ENCODE results near the gene BAIAP2L1.

Gene BAIAP2L1

DNA sequence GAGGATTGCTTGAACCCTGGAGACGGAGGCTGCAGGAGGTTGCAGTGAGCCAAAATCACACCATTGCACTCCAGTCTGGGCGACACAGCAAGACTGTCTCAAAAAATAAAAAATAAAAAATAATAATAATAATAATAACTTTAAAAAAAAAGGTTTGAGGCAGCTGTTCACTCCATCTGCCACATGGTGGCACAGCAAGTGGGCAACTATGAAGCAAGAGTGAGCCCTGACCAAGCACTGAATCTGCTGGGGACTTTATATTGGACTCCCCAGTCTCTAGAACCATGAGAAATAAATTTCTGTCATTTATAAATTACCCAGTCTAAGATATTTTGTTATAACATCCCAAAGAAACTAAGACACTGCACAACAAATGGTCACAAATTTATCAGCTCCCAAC is 134.1 kb downstream of the BAIAP2L1 start:
- TF ChIP-seq CREB1 (IDR thresholded peaks at IDR 0.05; ENCODE audit: low read depth) (no peak), RAD21 (IDR thresholded peaks at IDR 0.05; ENCODE audit: low read depth) (peak; percentile 26; the same call in 1 of the 2 replicates), CEBPB (IDR thresholded peaks at IDR 0.05) (0 out of 2 replicates have a peak, but pooled peaks have one; percentile 27)

DNA sequence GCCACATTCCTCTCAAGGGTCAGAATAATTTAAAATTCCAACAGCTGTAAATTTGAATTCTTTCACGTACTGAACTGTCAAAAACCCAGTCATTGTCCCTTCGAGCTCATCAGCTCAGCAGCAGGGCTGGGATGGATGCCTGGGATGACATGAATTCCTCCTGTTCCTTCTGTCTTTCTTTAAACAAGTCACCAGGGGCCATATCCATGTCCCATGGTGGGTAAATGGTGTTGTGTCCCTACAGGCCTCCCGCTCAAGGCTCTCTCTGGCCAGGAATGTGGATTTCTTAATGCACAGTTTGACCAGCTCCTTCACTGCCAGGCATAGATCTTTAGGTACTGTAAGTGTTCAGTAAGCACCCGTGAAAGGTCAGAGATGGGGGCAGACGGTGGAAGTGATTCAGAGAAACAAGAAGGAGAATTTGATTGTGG is 135.0 kb downstream of the BAIAP2L1 start:
- no peak for TF ChIP-seq CEBPB (IDR thresholded peaks at IDR 0.05)
- TF ChIP-seq TEAD4 (IDR thresholded peaks at IDR 0.05), result peak; percentile 9; the same call in 1 of the 2 replicates

DNA sequence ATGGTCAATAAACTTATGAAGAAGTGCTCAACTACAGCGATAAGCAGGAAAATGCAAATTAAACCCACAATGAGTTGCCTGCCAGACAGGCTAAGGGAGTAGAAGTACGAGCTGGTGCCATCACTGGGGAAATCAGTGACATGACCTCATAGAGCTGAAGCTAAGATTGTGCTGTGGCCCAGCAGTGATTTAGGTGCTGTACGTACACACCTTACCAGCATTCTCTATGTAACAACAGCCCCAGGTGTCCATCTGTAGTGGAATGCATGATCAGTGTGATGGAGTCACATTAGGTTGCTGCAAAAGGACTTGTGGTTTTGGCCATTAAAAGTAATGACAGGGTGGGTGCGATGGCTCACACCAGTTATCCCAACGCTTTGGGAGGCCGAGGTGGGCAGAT is 143.2 kb downstream of the BAIAP2L1 start:
- TF ChIP-seq, protein P1, sequence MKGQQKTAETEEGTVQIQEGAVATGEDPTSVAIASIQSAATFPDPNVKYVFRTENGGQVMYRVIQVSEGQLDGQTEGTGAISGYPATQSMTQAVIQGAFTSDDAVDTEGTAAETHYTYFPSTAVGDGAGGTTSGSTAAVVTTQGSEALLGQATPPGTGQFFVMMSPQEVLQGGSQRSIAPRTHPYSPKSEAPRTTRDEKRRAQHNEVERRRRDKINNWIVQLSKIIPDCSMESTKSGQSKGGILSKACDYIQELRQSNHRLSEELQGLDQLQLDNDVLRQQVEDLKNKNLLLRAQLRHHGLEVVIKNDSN (IDR thresholded peaks at IDR 0.05), result no peak
- TF ChIP-seq CREB1 (IDR thresholded peaks at IDR 0.05; ENCODE audit: low read depth) (no peak), ZBTB7A (IDR thresholded peaks at IDR 0.05; ENCODE audit: low read depth) (no peak), CEBPB (IDR thresholded peaks at IDR 0.05) (no peak), TCF12 (IDR thresholded peaks at IDR 0.05; ENCODE audit: low read depth) (no peak), TEAD4 (IDR thresholded peaks at IDR 0.05) (no peak), FOXM1 (IDR thresholded peaks at IDR 0.05; ENCODE audit: borderline replicate concordance, low read depth) (no peak), EP300 (IDR thresholded peaks at IDR 0.05; ENCODE audit: borderline replicate concordance) (no peak), TAF1 (IDR thresholded peaks at IDR 0.05; ENCODE audit: low read depth) (no peak), REST (IDR thresholded peaks at IDR 0.05; ENCODE audit: low read depth) (no peak), YY1 (IDR thresholded peaks at IDR 0.05; ENCODE audit: low read depth) (no peak), EGR1 (IDR thresholded peaks at IDR 0.05) (no peak), RAD21 (IDR thresholded peaks at IDR 0.05; ENCODE audit: low read depth) (no peak), NFIC (IDR thresholded peaks at IDR 0.05) (no peak)
- TF ChIP-seq, protein P2, sequence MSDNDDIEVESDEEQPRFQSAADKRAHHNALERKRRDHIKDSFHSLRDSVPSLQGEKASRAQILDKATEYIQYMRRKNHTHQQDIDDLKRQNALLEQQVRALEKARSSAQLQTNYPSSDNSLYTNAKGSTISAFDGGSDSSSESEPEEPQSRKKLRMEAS (IDR thresholded peaks at IDR 0.05), result no peak

GRCh38 chr7:98256431-98256830 is 144.5 kb downstream of the BAIAP2L1 start:
- TF ChIP-seq FOXM1 (IDR thresholded peaks at IDR 0.05; ENCODE audit: borderline replicate concordance, low read depth), result no peak
- TF ChIP-seq, protein P1 (IDR thresholded peaks at IDR 0.05), result no peak
- TF ChIP-seq, protein P2 (IDR thresholded peaks at IDR 0.05), result no peak
- no peak for TF ChIP-seq NFIC (IDR thresholded peaks at IDR 0.05)
- no peak for TF ChIP-seq ZBTB7A (IDR thresholded peaks at IDR 0.05; ENCODE audit: low read depth)
- no peak for TF ChIP-seq REST (IDR thresholded peaks at IDR 0.05; ENCODE audit: low read depth)
- no peak for TF ChIP-seq CREB1 (IDR thresholded peaks at IDR 0.05; ENCODE audit: low read depth)

GRCh38 chr7:98254951-98255610 is 145.8 kb downstream of the BAIAP2L1 start:
- TF ChIP-seq, protein P2 (IDR thresholded peaks at IDR 0.05), result no peak
- TF ChIP-seq TAF1 (IDR thresholded peaks at IDR 0.05; ENCODE audit: low read depth), result no peak
- TF ChIP-seq, protein P1 (IDR thresholded peaks at IDR 0.05), result no peak
- no peak for TF ChIP-seq RAD21 (IDR thresholded peaks at IDR 0.05; ENCODE audit: low read depth)
- TF ChIP-seq REST (IDR thresholded peaks at IDR 0.05; ENCODE audit: low read depth), result no peak
- TF ChIP-seq CEBPB (IDR thresholded peaks at IDR 0.05), result no peak
- TF ChIP-seq CREB1 (IDR thresholded peaks at IDR 0.05; ENCODE audit: low read depth), result no peak
- no peak for TF ChIP-seq NFIC (IDR thresholded peaks at IDR 0.05)
- no peak for TF ChIP-seq FOXM1 (IDR thresholded peaks at IDR 0.05; ENCODE audit: borderline replicate concordance, low read depth)
- TF ChIP-seq EGR1 (IDR thresholded peaks at IDR 0.05), result no peak
- no peak for TF ChIP-seq EP300 (IDR thresholded peaks at IDR 0.05; ENCODE audit: borderline replicate concordance)
- TF ChIP-seq TCF12 (IDR thresholded peaks at IDR 0.05; ENCODE audit: low read depth), result no peak
- TF ChIP-seq YY1 (IDR thresholded peaks at IDR 0.05; ENCODE audit: low read depth), result no peak
- no peak for TF ChIP-seq ZBTB7A (IDR thresholded peaks at IDR 0.05; ENCODE audit: low read depth)
- TF ChIP-seq TEAD4 (IDR thresholded peaks at IDR 0.05), result no peak
